Smooth muscle cell (in vitro differentiated cells): ENCODE measurements around the gene GORASP1. TPM values are rescaled to one million over a fixed set of nuclear protein-coding genes. Genes with fewer than 3 reads are reported as not detected.
A peak's percentile ranks its signal among the peaks of the same experiment; 100 is the strongest.

Experiments used
- DNase-seq: peaks from one replicate; lab custom pipeline; 2025; ENCODE audit not compliant: unreplicated experiment; lab: John Stamatoyannopoulos, UW
- H2AFZ ChIP-seq: fragments of 200-600 bp; sonication (generic); 2 replicates; pipeline ENCODE4 v1.6.0; 2016; ENCODE audit warnings: antibody characterized with exemption, low read depth, mild to moderate bottlenecking
- H3F3A ChIP-seq: fragments of 200-600 bp; sonication (generic); 2 replicates; pipeline ENCODE4 v1.6.0; 2017; ENCODE audit warnings: antibody characterized with exemption, low read depth
- H3K27ac ChIP-seq: fragments of 200-600 bp; sonication (generic); 2 replicates; pipeline ENCODE4 v1.5.1; 2016; ENCODE audit warnings: low read depth, mild to moderate bottlenecking
- H3K27me3 ChIP-seq: fragments of 200-600 bp; sonication (generic); 2 replicates; pipeline ENCODE4 v1.6.1; 2016; ENCODE audit warnings: low read depth, mild to moderate bottlenecking
- H3K36me3 ChIP-seq: fragments of 200-600 bp; sonication (generic); 2 replicates; pipeline ENCODE4 v1.5.1; 2016; ENCODE audit warnings: low read depth
- H3K4me1 ChIP-seq: fragments of 200-600 bp; sonication (generic); 2 replicates; pipeline ENCODE4 v1.5.1; 2016; ENCODE audit warnings: low read depth
- H3K4me2 ChIP-seq: fragments of 200-600 bp; sonication (generic); 2 replicates; pipeline ENCODE4 v1.6.0; 2016; ENCODE audit warnings: mild to moderate bottlenecking
- H3K4me3 ChIP-seq: fragments of 200-600 bp; sonication (generic); 2 replicates; pipeline ENCODE4 v1.5.1; 2016; ENCODE audit warnings: mild to moderate bottlenecking
- H3K79me2 ChIP-seq: fragments of 200-600 bp; sonication (generic); 2 replicates; pipeline ENCODE4 v1.6.0; 2016; ENCODE audit warnings: low read depth, mild to moderate bottlenecking
- H3K9ac ChIP-seq: fragments of 200-600 bp; sonication (generic); 2 replicates; pipeline ENCODE4 v1.6.0; 2016; ENCODE audit warnings: low read depth
- H3K9me3 ChIP-seq: fragments of 200-600 bp; sonication (generic); replicated peaks from 2 replicates; pipeline ENCODE4 v1.5.1; 2016; ENCODE audit warnings: low read depth
- H4K20me1 ChIP-seq: fragments of 200-600 bp; sonication (generic); 2 replicates; pipeline ENCODE4 v1.6.0; 2016; ENCODE audit warnings: low read depth
- CTCF ChIP-seq: fragments of 200-600 bp; sonication (generic); IDR thresholded peaks from 2 replicates; pipeline ENCODE4 v1.5.1; 2017; ENCODE audit warnings: borderline replicate concordance, mild to moderate bottlenecking, antibody characterized with exemption; ENCODE audit not compliant: insufficient read depth, poor library complexity, severe bottlenecking
- WGBS: methylation state at CpG from one replicate; pipeline ENCODE4 v1.1.7; 2016; ENCODE audit warnings: low lambda C conversion rate; 5-methylcytosine and 5-hydroxymethylcytosine counted together
- polyA plus RNA-seq: library from polyadenylated mRNA; unstranded; fragments of >200 nt; fragmentation: Nextera tagmentation; extraction: Ambion mirVana; gene quantifications from 2 replicates; pipeline ENCODE4 v1.2.1, GENCODE V29; 2016
- total RNA-seq: library from RNA; depleted of rRNA; stranded (reverse); fragments of >200 nt; gene quantifications from 2 replicates; pipeline ENCODE4 v1.2.3, GENCODE V29; 2014

The GORASP1 gene
- total and polyA plus RNA-seq, 2 experiments from 2014 or later: 29.5 to 41.6 TPM

DNA sequence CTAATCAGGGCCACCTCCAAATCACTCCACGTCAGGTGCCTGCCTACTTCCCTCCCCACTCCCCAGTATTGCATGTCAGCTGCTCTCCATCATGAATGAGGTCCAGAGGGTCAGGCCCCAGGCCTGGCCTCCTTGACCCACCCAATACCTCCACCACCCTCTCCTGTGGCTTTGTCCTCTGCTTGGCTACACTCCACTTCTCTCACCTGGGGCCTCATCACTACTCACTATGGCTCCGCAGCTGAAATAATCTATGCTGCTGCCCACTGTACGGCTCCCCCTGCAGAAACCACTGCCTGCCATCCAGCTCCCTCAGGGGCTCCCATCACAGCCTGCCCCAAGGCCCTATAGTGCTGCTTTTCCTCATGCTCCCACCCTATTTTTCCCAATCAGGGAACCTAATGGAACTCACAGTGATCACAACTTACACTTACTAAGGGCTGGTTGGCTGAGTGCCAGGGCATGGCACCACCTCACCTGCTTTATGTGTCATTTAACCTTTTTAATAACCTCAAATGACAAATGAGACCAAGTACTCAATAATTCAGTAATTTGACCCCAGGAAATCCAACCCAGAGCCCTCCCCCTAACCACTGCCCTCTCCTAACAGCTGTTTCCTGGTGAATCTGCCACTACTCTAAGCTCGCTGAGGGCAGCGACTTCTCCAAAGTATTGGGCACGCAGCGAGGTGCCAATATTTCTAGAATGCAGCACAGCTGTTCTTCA is 2.3 kb downstream of the GORASP1 start:
- peaks cover 68% of the 10 kb centered on the region for H4K20me1 ChIP-seq
- H3K79me2 ChIP-seq: peaks cover 43% of the 10 kb centered on the region
- no peaks in the 10 kb centered on the region for H3K9me3 ChIP-seq
- 87% methylated on average over 7 of the region's 7 CpGs for WGBS
- no peak overlapping the region for H2AFZ ChIP-seq
- no peak for TF ChIP-seq CTCF
- no peak for DNase-seq
- no peaks in the 10 kb centered on the region for H3F3A ChIP-seq
- peak overlapping the region; percentile 98 for H3K4me2 ChIP-seq
- H3K4me3 ChIP-seq: no peak overlapping the region
- H3K27me3 ChIP-seq: no peaks in the 10 kb centered on the region
- no peak overlapping the region for H3K27ac ChIP-seq
- H3K36me3 ChIP-seq: no peaks in the 10 kb centered on the region
- no peak overlapping the region for H3K9ac ChIP-seq
- H3K4me1 ChIP-seq: peaks cover 15% of the 10 kb centered on the region

GRCh38 chr3:39103791-39104552 is 3.5 kb downstream of the GORASP1 start:
- H3K36me3 ChIP-seq: no peaks in the 10 kb centered on the region
- no peaks in the 10 kb centered on the region for H3F3A ChIP-seq
- H3K9ac ChIP-seq: no peak overlapping the region
- no peak overlapping the region for H3K27ac ChIP-seq
- WGBS: 96% methylated on average over 6 of the region's 6 CpGs
- no peak for DNase-seq
- H3K4me1 ChIP-seq: peaks cover 15% of the 10 kb centered on the region
- H3K79me2 ChIP-seq: peaks cover 43% of the 10 kb centered on the region
- H3K27me3 ChIP-seq: no peaks in the 10 kb centered on the region
- H3K9me3 ChIP-seq: no peaks in the 10 kb centered on the region
- no peak for TF ChIP-seq CTCF
- H4K20me1 ChIP-seq: peaks cover 75% of the 10 kb centered on the region
- H3K4me3 ChIP-seq: no peak overlapping the region
- H3K4me2 ChIP-seq: no peak overlapping the region
- no peak overlapping the region for H2AFZ ChIP-seq

DNA sequence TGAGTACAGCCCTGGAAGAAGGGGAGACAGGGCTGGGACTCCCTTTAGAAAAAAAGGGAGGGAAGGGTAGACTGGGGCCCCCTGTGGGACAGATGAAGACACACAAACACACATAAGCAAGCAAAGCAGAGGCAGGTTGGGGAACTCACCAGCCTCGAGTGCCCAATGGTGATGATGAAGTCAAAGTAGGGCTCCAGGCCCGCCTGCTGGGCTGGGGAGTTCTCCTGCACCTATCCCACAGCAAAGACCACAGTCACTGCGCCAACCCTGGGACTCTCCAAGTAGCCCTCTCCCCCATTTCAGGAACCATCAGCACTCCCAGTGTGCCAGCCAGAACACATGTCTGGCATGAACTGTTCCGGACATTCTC is 4.1 kb downstream of the GORASP1 start:
- Histone ChIP-seq H2AFZ (no peak overlapping the region), H3K9ac (no peak overlapping the region), H3K4me1 (peaks cover 11% of the 10 kb centered on the region), H3K79me2 (peaks cover 43% of the 10 kb centered on the region), H3K36me3 (no peaks in the 10 kb centered on the region), H3K4me2 (no peak overlapping the region), H3K27ac (no peak overlapping the region), H3F3A (no peaks in the 10 kb centered on the region), H3K27me3 (no peaks in the 10 kb centered on the region), H4K20me1 (peaks cover 75% of the 10 kb centered on the region), H3K4me3 (no peak overlapping the region), H3K9me3 (no peaks in the 10 kb centered on the region)
- TF ChIP-seq CTCF: no peak
- no peak for DNase-seq
- 88% methylated on average over 4 of the region's 4 CpGs for WGBS
